K562 (cell line): ENCODE results near the gene SERTAD1. TPM values are rescaled to one million over a fixed set of nuclear protein-coding genes. Genes with fewer than 3 reads are reported as not detected.

Experiments used
- CBX3 ChIP-seq, 2 experiments: IDR thresholded peaks; 1 replicate in 1 of 2; 2 replicates in 1 of 2; pipeline ENCODE4 v1.6.1; 2012; ENCODE audit warnings: inconsistent platforms in 2 of 2, low read length in 2 of 2, borderline replicate concordance in 1 of 2, control low read depth in 1 of 2
- CHD2 ChIP-seq: IDR thresholded peaks from 2 replicates; pipeline ENCODE4 v1.6.1; 2011; ENCODE audit warnings: low read depth, low read length
- ERF ChIP-seq: fragments of 450-650 bp; formaldehyde crosslinking; IDR thresholded peaks from 2 replicates; pipeline ENCODE4 v1.4.0; 2020; ENCODE audit warnings: mild to moderate bottlenecking, mixed read lengths
- ETV1 ChIP-seq: fragments of 450-650 bp; conservative IDR thresholded peaks from 2 replicates; pipeline ENCODE4 v1.6.1; 2016; ENCODE audit warnings: missing genetic modification characterization, control low read depth, low read depth, missing compliant biosample characterization
- KDM4B ChIP-seq, 2 experiments: fragments of 450-650 bp in 1 of 2; sonication (generic) in 1 of 2; IDR thresholded peaks; 2 replicates each; pipeline ENCODE4 v1.6.1; 2016 to 2017; ENCODE audit warnings: borderline replicate concordance in 2 of 2, antibody characterized with exemption in 1 of 2, low read depth in 1 of 2, mild to moderate bottlenecking in 1 of 2
- KLF6 ChIP-seq: fragments of 250-450 bp; sonication (Bioruptor Pico); IDR thresholded peaks from 2 replicates; pipeline ENCODE4 v1.4.0; 2020; ENCODE audit warnings: mild to moderate bottlenecking, moderate library complexity, borderline replicate concordance
- LCOR ChIP-seq: sonication (generic); formaldehyde crosslinking; IDR thresholded peaks from 2 replicates; pipeline ENCODE4 v1.8.0; 2022; ENCODE audit warnings: mild to moderate bottlenecking, missing genetic modification reagents
- NR3C1 ChIP-seq: sonication (generic); formaldehyde crosslinking; IDR thresholded peaks from 2 replicates; pipeline ENCODE4 v1.8.1; 2022; ENCODE audit warnings: missing genetic modification reagents
- RAD21 ChIP-seq, 2 experiments: fragments of 250-450 bp in 1 of 2; fragments of 450-650 bp in 1 of 2; sonication (Bioruptor Pico) in 1 of 2; formaldehyde crosslinking in 1 of 2; IDR thresholded peaks in 1 of 2; conservative IDR thresholded peaks in 1 of 2; 2 replicates each; pipeline versions ENCODE4 v1.4.0 to v1.8.0; 2020 to 2022; ENCODE audit warnings: mild to moderate bottlenecking in 2 of 2, moderate library complexity in 1 of 2
- RBM39 ChIP-seq: fragments of 200-400 bp; formaldehyde crosslinking; optimal IDR thresholded peaks from 2 replicates; pipeline ENCODE3; 2018; ENCODE audit warnings: low read depth, low read length
- SRSF1 ChIP-seq: fragments of 200-400 bp; formaldehyde crosslinking; IDR thresholded peaks from 2 replicates; pipeline ENCODE4 v1.6.1; 2017; ENCODE audit warnings: mild to moderate bottlenecking, low read depth, low read length, moderate library complexity
- SUPT5H ChIP-seq: fragments of 450-650 bp; IDR thresholded peaks from 2 replicates; pipeline ENCODE4 v1.6.1; 2016
- TFAP4 ChIP-seq: sonication (generic); formaldehyde crosslinking; IDR thresholded peaks from 2 replicates; pipeline ENCODE4 v1.8.0; 2022; ENCODE audit warnings: missing genetic modification reagents, mild to moderate bottlenecking, moderate library complexity, borderline replicate concordance
- TSC22D4 ChIP-seq: fragments of 450-650 bp; IDR thresholded peaks from 2 replicates; pipeline ENCODE4 v1.6.1; 2016; ENCODE audit warnings: missing genetic modification characterization, missing biosample characterization, control low read depth
- ZBTB5 ChIP-seq: fragments of 450-650 bp; IDR thresholded peaks from 2 replicates; pipeline ENCODE4 v1.6.1; 2017; ENCODE audit warnings: antibody characterized with exemption
- ZNF133 ChIP-seq: fragments of 250-450 bp; sonication (Bioruptor Pico); IDR thresholded peaks from 2 replicates; pipeline ENCODE4 v1.4.0; 2020; ENCODE audit warnings: mild to moderate bottlenecking
- ZNF212 ChIP-seq: fragments of 450-650 bp; formaldehyde crosslinking; IDR thresholded peaks from 2 replicates; pipeline ENCODE4 v1.4.0; 2020; ENCODE audit warnings: mild to moderate bottlenecking
- polyA plus RNA-seq, 8 experiments: library from polyadenylated mRNA; depleted of rRNA in 4 of 8; stranded (reverse) in 5 of 8; unstranded in 3 of 8; fragments of >200 nt; fragmentation: Nextera tagmentation in 2 of 8; fragmentation: Illumina TruSeq in 1 of 8; extraction: Ambion mirVana in 2 of 8; extraction: Trizol in 1 of 8; gene quantifications; 2 replicates each; pipeline versions ENCODE4 v1.2.1 to v1.2.3, GENCODE V29; 2011 to 2014; ENCODE audit warnings: inconsistent platforms in 1 of 8, missing spikeins in 1 of 8
- total RNA-seq, 7 experiments: library from RNA; depleted of rRNA in 6 of 7; stranded (reverse); fragments of >200 nt in 6 of 7; fragmentation: Illumina TruSeq in 2 of 7; extraction: Trizol in 2 of 7; gene quantifications; 2 replicates each; pipeline versions ENCODE4 v1.2.1 to v1.2.3, GENCODE V29; 2011 to 2021; ENCODE audit warnings: low replicate concordance in 1 of 7
- TF ChIP-seq, protein P1 (sequence below), 2 experiments: fragments of 250-450 bp in 1 of 2; fragments of 450-650 bp in 1 of 2; sonication (Bioruptor Pico) in 1 of 2; IDR thresholded peaks; 2 replicates each; pipeline versions ENCODE4 v1.6.1 to v1.8.0; 2016 to 2021; ENCODE audit warnings: mild to moderate bottlenecking in 2 of 2, moderate library complexity in 2 of 2, missing compliant biosample characterization in 1 of 2, missing genetic modification characterization in 1 of 2
- TF ChIP-seq, protein P2 (sequence below): fragments of 150-350 bp; conservative IDR thresholded peaks from 2 replicates; pipeline ENCODE4 v1.6.1; 2014; ENCODE audit warnings: low read length

SERTAD1 gene
- total and polyA plus RNA-seq, 9 of the 15 experiments (the other 6 are each of a cell fraction or from before 2014, with no cell fraction given) = 0.15 to 8.7 (median 4.9) TPM

DNA sequence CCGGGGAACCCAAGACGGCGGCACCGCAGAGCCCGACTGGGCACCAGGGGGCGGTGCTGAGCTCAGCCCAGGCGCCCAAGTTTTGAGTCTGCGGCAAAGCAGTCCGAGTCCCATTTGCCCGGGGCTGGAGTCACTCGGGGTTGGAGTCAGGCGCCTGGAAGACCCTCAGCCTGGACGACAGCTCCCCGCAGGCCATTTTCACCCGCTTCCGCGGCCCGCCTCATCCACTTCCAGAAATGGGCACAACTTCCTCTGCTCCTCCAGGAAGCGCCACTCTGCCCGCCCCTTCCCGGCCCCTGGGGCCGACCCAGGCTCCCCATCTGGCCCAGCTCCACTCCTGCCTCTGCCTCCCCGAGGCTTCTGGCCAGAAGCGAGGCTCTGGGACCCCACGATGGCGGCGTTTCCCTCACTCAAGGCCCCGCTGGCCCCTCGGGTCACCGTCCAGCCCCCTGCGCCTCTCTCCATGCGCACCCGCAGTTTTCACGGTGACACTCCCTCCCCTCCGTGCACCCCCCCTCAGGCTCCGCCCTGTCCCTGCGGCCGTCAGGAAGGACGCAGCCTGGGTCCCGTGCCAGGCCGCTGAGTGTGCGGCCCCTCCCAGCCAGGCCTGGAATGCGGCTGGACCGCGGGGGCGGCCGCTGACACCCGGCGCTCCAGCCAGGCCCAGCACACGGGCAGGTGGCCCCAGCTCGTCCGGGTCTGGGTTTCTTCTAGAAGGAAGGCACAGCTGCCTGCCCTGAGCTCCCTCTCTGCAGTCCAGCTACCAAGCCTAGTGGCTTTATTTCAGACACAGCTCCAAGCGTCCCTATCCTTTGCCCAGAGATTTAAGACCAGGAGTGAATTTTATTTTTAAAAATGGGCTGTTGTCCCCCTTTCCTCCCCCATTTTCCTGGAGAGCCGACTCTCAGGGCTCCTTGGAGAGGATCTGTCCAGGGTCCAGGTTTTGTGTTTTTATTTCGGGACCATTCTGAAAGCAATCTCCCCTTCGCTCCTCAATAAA lies 4.7 kb downstream of the SERTAD1 start (continued):
- no peak for TF ChIP-seq ZBTB5
- peak; percentile 72 to 80 for TF ChIP-seq RAD21 (CRISPR knock-in tag; conservative IDR thresholded peaks at IDR 0.05 in 1 of 2, IDR thresholded peaks at IDR 0.05 in 1 of 2)
- no peak for TF ChIP-seq RBM39
- TF ChIP-seq LCOR (CRISPR knock-in tag) = peak; percentile 58; the same call in 1 of the 2 replicates
- no peak for TF ChIP-seq KLF6 (CRISPR knock-in tag)
- no peak for TF ChIP-seq CHD2
- TF ChIP-seq NR3C1 (CRISPR knock-in tag) = no peak
- no peak; a peak in 1 of 3 replicates for TF ChIP-seq CBX3 (IDR thresholded peaks at IDR 0.05; ENCODE audit: borderline replicate concordance in 1 of 2, low read length in 2 of 2)
- TF ChIP-seq ZNF212 (CRISPR knock-in tag) = no peak
- no peak for TF ChIP-seq TSC22D4 (tag)
- TF ChIP-seq TFAP4 (CRISPR knock-in tag) = peak; percentile 88
- TF ChIP-seq SRSF1 = peak; percentile 39; the same call in 1 of the 2 replicates
- TF ChIP-seq ZNF133 (CRISPR knock-in tag) = no peak
- no peak for TF ChIP-seq ERF (CRISPR knock-in tag)
- 0 out of 2 replicates have a peak, but pooled peaks have one; percentile 29 for TF ChIP-seq ETV1
- TF ChIP-seq KDM4B (IDR thresholded peaks at IDR 0.05; ENCODE audit: borderline replicate concordance in 2 of 2, low read depth in 1 of 2) = no peak
- TF ChIP-seq, protein P1, sequence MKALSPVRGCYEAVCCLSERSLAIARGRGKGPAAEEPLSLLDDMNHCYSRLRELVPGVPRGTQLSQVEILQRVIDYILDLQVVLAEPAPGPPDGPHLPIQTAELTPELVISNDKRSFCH (CRISPR knock-in tag; IDR thresholded peaks at IDR 0.05) = no peak
- TF ChIP-seq, protein P1 (tag; IDR thresholded peaks at IDR 0.05) = peak; percentile 45; the same call in 1 of the 2 replicates
- TF ChIP-seq, protein P2, sequence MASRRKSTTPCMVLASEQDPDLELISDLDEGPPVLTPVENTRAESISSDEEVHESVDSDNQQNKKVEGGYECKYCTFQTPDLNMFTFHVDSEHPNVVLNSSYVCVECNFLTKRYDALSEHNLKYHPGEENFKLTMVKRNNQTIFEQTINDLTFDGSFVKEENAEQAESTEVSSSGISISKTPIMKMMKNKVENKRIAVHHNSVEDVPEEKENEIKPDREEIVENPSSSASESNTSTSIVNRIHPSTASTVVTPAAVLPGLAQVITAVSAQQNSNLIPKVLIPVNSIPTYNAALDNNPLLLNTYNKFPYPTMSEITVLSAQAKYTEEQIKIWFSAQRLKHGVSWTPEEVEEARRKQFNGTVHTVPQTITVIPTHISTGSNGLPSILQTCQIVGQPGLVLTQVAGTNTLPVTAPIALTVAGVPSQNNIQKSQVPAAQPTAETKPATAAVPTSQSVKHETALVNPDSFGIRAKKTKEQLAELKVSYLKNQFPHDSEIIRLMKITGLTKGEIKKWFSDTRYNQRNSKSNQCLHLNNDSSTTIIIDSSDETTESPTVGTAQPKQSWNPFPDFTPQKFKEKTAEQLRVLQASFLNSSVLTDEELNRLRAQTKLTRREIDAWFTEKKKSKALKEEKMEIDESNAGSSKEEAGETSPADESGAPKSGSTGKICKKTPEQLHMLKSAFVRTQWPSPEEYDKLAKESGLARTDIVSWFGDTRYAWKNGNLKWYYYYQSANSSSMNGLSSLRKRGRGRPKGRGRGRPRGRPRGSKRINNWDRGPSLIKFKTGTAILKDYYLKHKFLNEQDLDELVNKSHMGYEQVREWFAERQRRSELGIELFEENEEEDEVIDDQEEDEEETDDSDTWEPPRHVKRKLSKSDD = 0 out of 2 replicates have a peak, but pooled peaks have one; percentile 25
- peak; percentile 82 for TF ChIP-seq SUPT5H
